ENCODE measurements around the gene VMP1. TPM values are rescaled to one million over a fixed set of nuclear protein-coding genes. Genes with fewer than 3 reads are reported as not detected.

VMP1 gene
- total RNA-seq, 2 donors from 2014 or later: 175 to 203 TPM

GRCh38 chr17:59807892-59808509, 100.5 kb downstream of the VMP1 start:
- Histone ChIP-seq H3K27me3 (replicated peaks; ENCODE audit: insufficient read depth) (no peaks in the 10 kb centered on the region), H3K4me1 (replicated peaks) (no peaks in the 10 kb centered on the region), H3K9me3 (no peaks in the 10 kb centered on the region), H3K4me3 (no peak overlapping the region), H3K27ac (no peak overlapping the region), H3K36me3 (no peaks in the 10 kb centered on the region)
- TF ChIP-seq CTCF (IDR thresholded peaks at IDR 0.05) (no peak), POLR2AphosphoS5 (IDR thresholded peaks at IDR 0.05) (no peak), POLR2A (IDR thresholded peaks at IDR 0.05) (no peak)
- 77% methylated on average over 4 of the region's 4 CpGs for WGBS
- no peak for DNase-seq (ENCODE audit: low spot score)
- intact Hi-C loops (cut with DNase I): no loop called here

- 93% methylated on average over 1 of the region's 1 CpG for WGBS
- TF ChIP-seq POLR2AphosphoS5 (IDR thresholded peaks at IDR 0.05): no peak
- TF ChIP-seq POLR2A (IDR thresholded peaks at IDR 0.05): no peak
- TF ChIP-seq CTCF (IDR thresholded peaks at IDR 0.05): no peak
- Histone ChIP-seq H3K4me3 (no peak overlapping the region), H3K27me3 (replicated peaks; ENCODE audit: insufficient read depth) (no peaks in the 10 kb centered on the region), H3K27ac (no peak overlapping the region), H3K9me3 (no peaks in the 10 kb centered on the region), H3K36me3 (no peaks in the 10 kb centered on the region), H3K4me1 (replicated peaks) (no peaks in the 10 kb centered on the region)
- DNase-seq (ENCODE audit: low spot score): no peak
- intact Hi-C loops (cut with DNase I): no loop called here
These were observed 103.4 kb downstream of the VMP1 start for GRCh38 chr17:59810894-59811153.

DNA sequence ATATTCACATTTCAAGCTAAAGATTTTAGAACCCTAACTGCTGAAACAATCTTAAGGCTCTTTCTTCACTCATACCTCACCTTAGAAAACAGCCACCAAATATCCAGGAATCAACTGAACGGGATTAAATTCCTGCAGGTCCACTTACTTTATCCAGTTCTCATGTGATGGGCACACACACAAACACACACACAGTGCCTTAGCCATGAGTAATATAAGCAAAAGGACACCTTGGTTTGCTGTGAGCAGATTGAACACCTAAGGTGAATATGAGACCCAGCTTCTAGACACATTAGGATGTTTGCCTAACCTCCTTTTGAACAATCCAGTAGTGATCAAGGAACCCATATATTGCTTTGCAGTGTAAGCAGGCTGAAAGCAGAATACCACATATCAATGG, 103.8 kb downstream of the VMP1 start:
- Histone ChIP-seq H3K4me1 (replicated peaks) (no peaks in the 10 kb centered on the region), H3K9me3 (no peaks in the 10 kb centered on the region), H3K4me3 (no peak overlapping the region), H3K27ac (no peak overlapping the region), H3K36me3 (no peaks in the 10 kb centered on the region), H3K27me3 (replicated peaks; ENCODE audit: insufficient read depth) (no peaks in the 10 kb centered on the region)
- no peak for TF ChIP-seq POLR2A (IDR thresholded peaks at IDR 0.05)
- TF ChIP-seq CTCF (IDR thresholded peaks at IDR 0.05): no peak
- TF ChIP-seq POLR2AphosphoS5 (IDR thresholded peaks at IDR 0.05): no peak
- DNase-seq (ENCODE audit: low spot score): no peak
- 74% methylated on average over 1 of the region's 1 CpG for WGBS
- intact Hi-C loops (cut with DNase I): no loop called here

DNA sequence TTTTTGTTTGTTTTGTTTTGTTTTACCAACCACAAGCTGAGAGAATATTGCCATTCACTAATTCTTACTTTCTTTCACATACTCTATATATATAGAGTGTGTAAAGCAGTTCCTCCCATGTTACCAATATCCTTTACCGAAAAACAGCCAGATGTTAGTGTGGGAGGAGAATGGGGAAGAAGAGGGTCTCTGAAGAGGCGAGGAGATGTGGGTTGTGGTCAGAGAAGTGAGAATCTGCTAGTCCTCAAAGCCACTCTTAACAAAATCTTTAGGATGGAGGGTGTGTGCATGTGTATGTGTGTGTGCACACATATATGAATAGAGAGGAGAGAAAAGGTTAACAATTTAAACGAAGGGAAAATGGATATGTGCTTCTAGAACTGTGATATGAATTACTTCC, 104.7 kb downstream of the VMP1 start:
- TF ChIP-seq POLR2AphosphoS5 (IDR thresholded peaks at IDR 0.05): no peak
- no peak for TF ChIP-seq POLR2A (IDR thresholded peaks at IDR 0.05)
- TF ChIP-seq CTCF (IDR thresholded peaks at IDR 0.05): no peak
- no peak for DNase-seq (ENCODE audit: low spot score)
- H3K4me1 ChIP-seq (replicated peaks): no peaks in the 10 kb centered on the region
- intact Hi-C loops (cut with DNase I): no loop called here
- H3K4me3 ChIP-seq: no peak overlapping the region
- no peaks in the 10 kb centered on the region for H3K9me3 ChIP-seq
- H3K27me3 ChIP-seq (replicated peaks; ENCODE audit: insufficient read depth): no peaks in the 10 kb centered on the region
- 90% methylated on average over 3 of the region's 3 CpGs for WGBS
- no peaks in the 10 kb centered on the region for H3K36me3 ChIP-seq
- H3K27ac ChIP-seq: no peak overlapping the region

DNA sequence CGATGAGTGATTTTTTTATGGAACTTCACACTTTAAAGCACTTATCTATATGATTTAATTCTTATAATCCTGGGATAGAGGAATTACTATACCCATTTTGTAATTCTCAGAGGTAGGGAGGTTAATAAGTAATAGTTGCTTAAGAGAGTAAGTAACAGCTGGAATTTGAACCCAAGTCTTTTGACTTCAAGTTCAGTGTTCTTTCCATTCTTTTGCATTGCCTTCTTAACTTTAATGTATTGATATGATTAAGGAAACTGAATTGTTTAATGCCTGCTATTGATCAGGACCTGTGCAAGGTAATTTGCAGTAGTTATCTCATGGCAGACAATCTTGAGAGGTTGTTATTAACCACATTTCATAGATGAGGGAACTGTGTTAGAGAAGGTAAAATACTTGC, 106.8 kb downstream of the VMP1 start:
- DNase-seq (ENCODE audit: low spot score): no peak
- Histone ChIP-seq H3K27me3 (replicated peaks; ENCODE audit: insufficient read depth) (no peaks in the 10 kb centered on the region), H3K36me3 (no peaks in the 10 kb centered on the region), H3K27ac (peak overlapping the region; percentile 21 to 35), H3K4me3 (no peak overlapping the region), H3K4me1 (replicated peaks) (no peaks in the 10 kb centered on the region), H3K9me3 (no peaks in the 10 kb centered on the region)
- TF ChIP-seq POLR2A (IDR thresholded peaks at IDR 0.05) (no peak), POLR2AphosphoS5 (IDR thresholded peaks at IDR 0.05) (no peak), CTCF (IDR thresholded peaks at IDR 0.05) (no peak)
- 88% methylated on average over 1 of the region's 1 CpG for WGBS
- intact Hi-C loops (cut with DNase I): no loop called here
